ENCODE results near the gene OR8G1.
"Not testable (repeated sequence)": the region's sequence is repeated elsewhere in the genome, so short reads cannot be mapped to it uniquely, and the experiment has no call there.

OR8G1 gene

DNA sequence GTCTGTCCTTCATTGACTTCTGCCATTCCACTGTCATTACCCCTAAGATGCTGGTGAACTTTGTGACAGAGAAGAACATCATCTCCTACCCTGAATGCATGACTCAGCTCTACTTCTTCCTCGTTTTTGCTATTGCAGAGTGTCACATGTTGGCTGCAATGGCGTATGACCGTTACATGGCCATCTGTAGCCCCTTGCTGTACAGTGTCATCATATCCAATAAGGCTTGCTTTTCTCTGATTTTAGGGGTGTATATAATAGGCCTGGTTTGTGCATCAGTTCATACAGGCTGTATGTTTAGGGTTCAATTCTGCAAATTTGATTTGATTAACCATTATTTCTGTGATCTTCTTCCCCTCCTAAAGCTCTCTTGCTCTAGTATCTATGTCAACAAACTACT, 9.0 kb downstream of the OR8G1 start:
- not testable (repeated sequence) for DNase-seq

- no peak for DNase-seq
Measured at GRCh38 chr11:124256076-124256475, 15.2 kb downstream of the OR8G1 start, which contains the start of gene OR8G5. Gene OR8G5 (plus strand): TSS chr11:124256376. CDS start chr11:124264932, 8,556 bp downstream.

DNA sequence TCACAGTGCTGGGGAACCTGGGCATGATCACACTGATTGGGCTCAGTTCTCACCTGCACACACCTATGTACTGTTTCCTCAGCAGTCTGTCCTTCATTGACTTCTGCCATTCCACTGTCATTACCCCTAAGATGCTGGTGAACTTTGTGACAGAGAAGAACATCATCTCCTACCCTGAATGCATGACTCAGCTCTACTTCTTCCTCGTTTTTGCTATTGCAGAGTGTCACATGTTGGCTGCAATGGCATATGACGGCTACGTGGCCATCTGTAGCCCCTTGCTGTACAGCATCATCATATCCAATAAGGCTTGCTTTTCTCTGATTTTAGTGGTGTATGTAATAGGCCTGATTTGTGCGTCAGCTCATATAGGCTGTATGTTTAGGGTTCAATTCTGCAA, 24.1 kb downstream of the OR8G1 start:
- not testable (repeated sequence) for DNase-seq

- DNase-seq = not testable (repeated sequence)
Measured at GRCh38 chr11:124270886-124271285, 30.0 kb downstream of the OR8G1 start.

- no peak for DNase-seq
Measured at GRCh38 chr11:124274000-124274399, 33.1 kb downstream of the OR8G1 start.

GRCh38 chr11:124276081-124276480, 35.2 kb downstream of the OR8G1 start:
- DNase-seq = no peak

GRCh38 chr11:124277207-124277606, 36.3 kb downstream of the OR8G1 start:
- no peak for DNase-seq

GRCh38 chr11:124277804-124278203, 36.9 kb downstream of the OR8G1 start:
- no peak for DNase-seq

- no peak for DNase-seq
Measured at GRCh38 chr11:124278261-124278660, 37.4 kb downstream of the OR8G1 start.

GRCh38 chr11:124285610-124286344, 44.9 kb downstream of the OR8G1 start:
- no peak for DNase-seq

GRCh38 chr11:124294687-124295086, 53.8 kb downstream of the OR8G1 start:
- DNase-seq = no peak

DNA sequence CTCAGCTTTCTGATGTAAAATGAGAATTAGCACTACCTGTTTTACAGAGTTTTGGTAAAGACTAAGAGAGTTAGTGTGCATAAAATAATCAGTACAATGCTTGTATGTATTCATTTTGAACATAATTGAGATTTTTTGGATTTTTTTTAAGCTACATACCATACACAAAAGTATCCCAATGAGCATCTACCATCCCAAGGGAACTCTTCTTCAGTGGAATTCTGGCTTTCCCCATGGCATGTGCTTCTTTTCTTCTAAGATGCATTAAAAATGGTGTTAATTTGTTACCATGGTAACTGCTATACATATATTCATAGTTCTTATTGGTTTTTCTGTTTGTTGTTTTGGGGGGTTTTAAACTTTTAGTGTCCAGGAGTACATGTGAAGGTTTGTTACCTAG, 55.1 kb downstream of the OR8G1 start:
- DNase-seq = no peak

- DNase-seq = no peak
Measured at GRCh38 chr11:124297921-124298320, 57.0 kb downstream of the OR8G1 start.

DNA sequence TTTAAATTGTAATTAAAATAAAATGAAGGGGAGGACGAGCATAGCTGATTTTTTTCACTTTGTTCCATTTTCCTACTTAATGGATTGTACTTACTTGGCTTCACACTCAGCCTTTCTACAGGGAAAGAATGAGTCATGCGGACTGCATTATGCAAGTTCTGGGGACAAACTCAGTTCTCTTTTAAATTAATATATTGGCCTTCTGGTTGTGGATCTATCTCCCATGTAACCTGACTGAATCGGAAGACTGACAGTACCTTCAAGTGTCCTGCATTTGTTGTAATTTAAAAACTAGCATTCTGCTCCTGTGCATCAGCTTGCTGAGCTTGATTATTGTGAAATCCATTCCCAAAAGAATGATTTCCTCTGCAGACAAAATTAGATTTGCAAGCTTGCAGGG, 60.7 kb downstream of the OR8G1 start:
- no peak for DNase-seq

- no peak for DNase-seq
Measured at GRCh38 chr11:124302347-124303125, 61.6 kb downstream of the OR8G1 start.

All from CD4-positive, alpha-beta T cell treated with Interleukin-15 for 1 hour (primary cell).